ENCODE data around the gene YIPF5.

The YIPF5 gene

DNA sequence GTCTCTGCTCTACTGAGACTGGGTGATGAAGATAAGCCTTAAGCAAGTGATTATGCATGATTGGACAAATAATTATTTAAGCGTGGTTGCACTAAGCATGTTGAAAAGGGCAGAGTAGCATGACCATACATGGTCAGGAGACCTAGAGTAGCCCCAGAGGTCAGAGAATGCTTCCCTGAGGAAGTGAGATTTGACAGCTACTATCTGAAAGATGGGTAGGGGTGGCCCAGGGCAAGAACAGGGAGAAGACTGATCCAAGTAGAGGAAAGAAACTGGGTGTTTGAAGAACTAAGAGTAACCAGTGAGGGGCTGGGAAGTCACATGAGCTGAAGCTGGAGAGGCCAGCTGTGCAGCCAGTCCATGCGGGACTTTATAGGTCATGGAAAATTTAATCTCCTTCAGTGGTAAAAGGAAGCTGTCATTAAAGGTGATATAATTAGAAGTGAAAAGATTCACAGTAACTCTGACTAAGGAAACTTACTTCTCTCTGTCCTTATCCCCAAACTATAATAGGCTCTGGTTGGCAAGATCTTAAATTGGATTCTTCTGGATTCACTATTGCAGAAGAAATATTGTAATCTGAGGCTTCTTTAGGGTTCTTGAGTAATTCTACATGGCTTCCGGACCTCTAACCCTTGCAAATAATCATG is 35.2 kb downstream of the YIPF5 start:
- CTCF ChIA-PET = no interaction called here
- no peak for DNase-seq (ENCODE audit: low read depth, low spot score)
- TF ChIP-seq, protein P1, sequence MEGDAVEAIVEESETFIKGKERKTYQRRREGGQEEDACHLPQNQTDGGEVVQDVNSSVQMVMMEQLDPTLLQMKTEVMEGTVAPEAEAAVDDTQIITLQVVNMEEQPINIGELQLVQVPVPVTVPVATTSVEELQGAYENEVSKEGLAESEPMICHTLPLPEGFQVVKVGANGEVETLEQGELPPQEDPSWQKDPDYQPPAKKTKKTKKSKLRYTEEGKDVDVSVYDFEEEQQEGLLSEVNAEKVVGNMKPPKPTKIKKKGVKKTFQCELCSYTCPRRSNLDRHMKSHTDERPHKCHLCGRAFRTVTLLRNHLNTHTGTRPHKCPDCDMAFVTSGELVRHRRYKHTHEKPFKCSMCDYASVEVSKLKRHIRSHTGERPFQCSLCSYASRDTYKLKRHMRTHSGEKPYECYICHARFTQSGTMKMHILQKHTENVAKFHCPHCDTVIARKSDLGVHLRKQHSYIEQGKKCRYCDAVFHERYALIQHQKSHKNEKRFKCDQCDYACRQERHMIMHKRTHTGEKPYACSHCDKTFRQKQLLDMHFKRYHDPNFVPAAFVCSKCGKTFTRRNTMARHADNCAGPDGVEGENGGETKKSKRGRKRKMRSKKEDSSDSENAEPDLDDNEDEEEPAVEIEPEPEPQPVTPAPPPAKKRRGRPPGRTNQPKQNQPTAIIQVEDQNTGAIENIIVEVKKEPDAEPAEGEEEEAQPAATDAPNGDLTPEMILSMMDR (IDR thresholded peaks at IDR 0.05; ENCODE audit: insufficient read depth, low read length, missing control alignments) = no peak
- no peak overlapping the region for H3K4me3 ChIP-seq (ENCODE audit: low read depth, low read length)
- POLR2A ChIA-PET = interaction anchor here (0.5 kb wide), 1 partner anchor 221 kb away, joined by 3 read pairs; no protein-coding TSS in a partner anchor

GRCh38 chr5:144134194-144134826 is 36.1 kb downstream of the YIPF5 start:
- H3K4me3 ChIP-seq (ENCODE audit: low read depth, low read length) = no peak overlapping the region
- DNase-seq (ENCODE audit: low read depth, low spot score) = no peak
- POLR2A ChIA-PET = no interaction called here
- TF ChIP-seq, protein P1 (IDR thresholded peaks at IDR 0.05; ENCODE audit: insufficient read depth, low read length, missing control alignments) = no peak
- CTCF ChIA-PET = no interaction called here

DNA sequence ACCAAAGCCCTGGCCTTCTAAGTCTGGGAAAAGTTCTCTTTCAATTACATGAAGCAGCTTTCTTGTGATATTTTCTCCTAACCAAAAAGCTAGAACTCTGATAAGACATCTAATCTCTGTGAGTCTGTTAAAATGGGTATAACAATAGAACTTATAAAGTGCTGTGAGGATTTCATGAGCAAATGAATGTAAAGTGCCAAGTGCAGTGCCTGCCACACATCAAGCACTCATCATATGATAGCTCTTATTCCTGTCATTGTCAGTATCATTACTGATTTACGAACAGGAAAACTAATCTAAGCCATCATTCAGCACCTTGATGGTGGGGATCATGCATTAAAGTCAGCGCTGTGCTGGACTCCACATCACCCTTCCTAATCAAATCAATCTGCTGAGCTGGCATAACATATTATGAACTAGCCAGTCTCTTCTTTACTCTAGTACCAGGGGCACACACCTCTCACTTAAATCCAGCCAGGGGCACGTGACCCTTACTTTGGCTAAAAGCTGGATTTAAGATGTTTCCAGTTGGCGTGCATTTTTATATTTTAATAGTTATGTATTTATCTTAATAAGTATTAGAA is 37.3 kb downstream of the YIPF5 start:
- TF ChIP-seq, protein P1 (IDR thresholded peaks at IDR 0.05; ENCODE audit: insufficient read depth, low read length, missing control alignments) = no peak
- no peak for DNase-seq (ENCODE audit: low read depth, low spot score)
- CTCF ChIA-PET = interaction anchor here (0.7 to 1.5 kb wide), 3 partner anchors 9 to 236 kb away, joined by 3 to 11 read pairs (median 3); no protein-coding TSS in a partner anchor

DNA sequence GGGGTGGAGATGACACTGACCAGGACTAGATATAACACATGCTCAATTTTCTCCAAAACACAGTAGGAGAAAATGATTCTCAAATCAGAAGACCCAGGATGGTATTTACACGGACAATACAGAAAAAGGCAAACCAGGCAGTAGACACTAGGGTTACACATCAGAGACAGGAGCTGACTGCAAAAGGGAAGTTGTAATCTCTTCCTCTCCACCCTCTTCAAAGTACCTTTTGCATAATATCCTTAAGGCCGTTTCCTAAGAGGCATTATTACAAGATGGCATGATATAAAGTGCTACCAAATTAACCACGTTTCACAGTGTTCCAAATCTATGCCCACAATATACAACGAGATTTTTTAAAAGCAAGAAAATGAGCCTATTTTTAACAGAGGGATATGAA is 39.2 kb downstream of the YIPF5 start:
- no peak overlapping the region for H3K4me3 ChIP-seq (ENCODE audit: low read depth, low read length)
- ChIA-PET POLR2A (no interaction called here), CTCF (interaction anchor here (1.0 to 1.6 kb wide), 3 partner anchors 10 to 164 kb away, joined by 3 to 4 read pairs (median 3); no protein-coding TSS in a partner anchor)
- DNase-seq (ENCODE audit: low read depth, low spot score) = no peak
- TF ChIP-seq, protein P1 (IDR thresholded peaks at IDR 0.05; ENCODE audit: insufficient read depth, low read length, missing control alignments) = no peak

More for the DNA sequence above, 37.3 kb downstream of the YIPF5 start:
- POLR2A ChIA-PET = no interaction called here
- H3K4me3 ChIP-seq (ENCODE audit: low read depth, low read length) = no peak overlapping the region

- no peak for DNase-seq (ENCODE audit: low read depth, low spot score)
- ChIA-PET CTCF (interaction anchor here (1.0 to 1.6 kb wide), 2 partner anchors 12 to 163 kb away, joined by 3 to 4 read pairs; no protein-coding TSS in a partner anchor), POLR2A (no interaction called here)
- TF ChIP-seq, protein P1 (IDR thresholded peaks at IDR 0.05; ENCODE audit: insufficient read depth, low read length, missing control alignments) = no peak
- H3K4me3 ChIP-seq (ENCODE audit: low read depth, low read length) = no peak overlapping the region
Observed at GRCh38 chr5:144130306-144130705, 40.2 kb downstream of the YIPF5 start.

- CTCF ChIA-PET = interaction anchor here (0.9 to 5.6 kb wide), 2 partner anchors 12 to 39 kb away, joined by 3 to 36 read pairs; no protein-coding TSS in a partner anchor
- POLR2A ChIA-PET = no interaction called here
- no peak for DNase-seq (ENCODE audit: low read depth, low spot score)
- no peak overlapping the region for H3K4me3 ChIP-seq (ENCODE audit: low read depth, low read length)
- TF ChIP-seq, protein P1 (IDR thresholded peaks at IDR 0.05; ENCODE audit: insufficient read depth, low read length, missing control alignments) = no peak
Observed at GRCh38 chr5:144128844-144129243, 41.6 kb downstream of the YIPF5 start.

All from AG04449 (cell line).